Large intestine (tissue), 3 donors: ENCODE results near the gene PIK3C3. TPM values are rescaled to one million over a fixed set of nuclear protein-coding genes. Genes with fewer than 3 reads are reported as not detected.
A peak's percentile ranks its signal among the peaks of the same experiment; 100 is the strongest.
"Not testable (repeated sequence)": the region's sequence is repeated elsewhere in the genome, so short reads cannot be mapped to it uniquely, and the experiment has no call there.

Source experiments
- DNase-seq, 2 donors: peaks; one replicate each; pipeline versions ENCODE4 v3.0.0 to v3.0.0-alpha.2; 2013
- H3K27ac ChIP-seq: one replicate; pipeline ENCODE4 v1.5.1; 2013; ENCODE audit warnings: low read length
- H3K27me3 ChIP-seq: 2 replicates; pipeline ENCODE4 v1.6.1; 2013; ENCODE audit warnings: low read length; ENCODE audit not compliant: control insufficient read depth, insufficient read depth
- H3K36me3 ChIP-seq: 2 replicates; pipeline ENCODE4 v1.6.1; 2013; ENCODE audit warnings: low read length; ENCODE audit not compliant: control insufficient read depth, insufficient read depth
- H3K4me1 ChIP-seq: one replicate; pipeline ENCODE4 v1.6.1; 2013; ENCODE audit warnings: low read length; ENCODE audit not compliant: control insufficient read depth, insufficient read depth
- H3K4me3 ChIP-seq: one replicate; pipeline ENCODE4 v1.5.1; 2013; ENCODE audit warnings: low read length
- H3K9me3 ChIP-seq: one replicate; pipeline ENCODE4 v1.6.1; 2013; ENCODE audit warnings: mild to moderate bottlenecking, low read depth, low read length, moderate library complexity; ENCODE audit not compliant: control insufficient read depth
- WGBS: methylation state at CpG from one replicate; pipeline ENCODE4 v1.1.5; 2013; ENCODE audit warnings: low lambda C conversion rate; ENCODE audit not compliant: insufficient coverage; 5-methylcytosine and 5-hydroxymethylcytosine counted together
- polyA plus RNA-seq: library from polyadenylated mRNA; unstranded; fragments of 120-200 nt; gene quantifications from one replicate; pipeline ENCODE4 v1.2.1, GENCODE V29; 2013

Gene PIK3C3
- polyA plus RNA-seq, 1 donor: 38.2 TPM

- not testable (repeated sequence) for H3K9me3 ChIP-seq, H3K36me3 ChIP-seq, H3K27ac ChIP-seq, H3K4me3 ChIP-seq, H3K27me3 ChIP-seq, H3K4me1 ChIP-seq, DNase-seq
- 79% methylated on average over 3 of the region's 5 CpGs for WGBS
Observed at GRCh38 chr18:42112147-42112546, 157.1 kb downstream of the PIK3C3 start.

GRCh38 chr18:42112657-42113420 is 157.8 kb downstream of the PIK3C3 start:
- Histone ChIP-seq H3K27me3 (no peaks in the 10 kb centered on the region), H3K4me1 (no peaks in the 10 kb centered on the region), H3K9me3 (no peaks in the 10 kb centered on the region), H3K27ac (peak overlapping the region; percentile 66), H3K36me3 (no peaks in the 10 kb centered on the region), H3K4me3 (no peak overlapping the region)
- no peak for DNase-seq
- WGBS: 73% methylated on average over 2 of the region's 10 CpGs

GRCh38 chr18:42113529-42114191 is 158.6 kb downstream of the PIK3C3 start:
- Histone ChIP-seq H3K36me3 (no peaks in the 10 kb centered on the region), H3K27me3 (no peaks in the 10 kb centered on the region), H3K9me3 (no peaks in the 10 kb centered on the region), H3K4me3 (no peak overlapping the region), H3K4me1 (no peaks in the 10 kb centered on the region), H3K27ac (peak overlapping the region; percentile 66)
- DNase-seq: peak; percentile 58 to 80
- WGBS: 100% methylated on average over 1 of the region's 5 CpGs

DNA sequence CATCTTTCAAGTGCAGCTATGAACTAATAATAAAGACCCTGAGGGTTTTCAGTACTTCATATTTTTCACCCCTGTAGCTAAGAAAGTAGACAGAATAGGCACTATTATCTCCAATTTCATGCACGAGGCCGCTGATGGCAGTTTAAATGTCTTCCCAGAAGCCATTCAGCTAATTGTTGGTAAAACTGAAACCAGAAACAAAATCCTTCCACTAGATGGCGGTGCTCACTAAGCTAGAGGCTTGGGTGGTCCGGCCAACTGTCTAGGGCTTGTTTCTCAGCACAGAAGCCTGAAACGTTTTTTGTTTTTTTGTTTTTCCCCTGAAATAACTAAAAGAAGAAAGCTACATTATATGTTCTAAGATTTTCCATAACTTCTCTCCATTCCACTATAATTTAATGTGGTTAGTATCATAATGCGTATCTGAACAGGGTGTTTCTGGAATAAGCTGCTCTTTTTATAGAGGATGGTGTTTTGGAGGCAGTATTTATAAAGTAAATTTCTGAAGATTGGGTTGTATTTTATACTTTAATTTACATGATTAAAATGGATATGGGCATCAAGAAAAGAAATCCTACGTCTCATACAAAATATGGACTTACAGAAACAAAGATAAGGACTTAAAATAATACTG is 159.4 kb downstream of the PIK3C3 start:
- WGBS: 20% methylated on average over 4 of the region's 7 CpGs
- Histone ChIP-seq H3K9me3 (no peaks in the 10 kb centered on the region), H3K4me3 (no peak overlapping the region), H3K27ac (peak overlapping the region; percentile 66), H3K4me1 (no peaks in the 10 kb centered on the region), H3K36me3 (no peaks in the 10 kb centered on the region), H3K27me3 (no peaks in the 10 kb centered on the region)
- peak; percentile 60 to 76 for DNase-seq

DNA sequence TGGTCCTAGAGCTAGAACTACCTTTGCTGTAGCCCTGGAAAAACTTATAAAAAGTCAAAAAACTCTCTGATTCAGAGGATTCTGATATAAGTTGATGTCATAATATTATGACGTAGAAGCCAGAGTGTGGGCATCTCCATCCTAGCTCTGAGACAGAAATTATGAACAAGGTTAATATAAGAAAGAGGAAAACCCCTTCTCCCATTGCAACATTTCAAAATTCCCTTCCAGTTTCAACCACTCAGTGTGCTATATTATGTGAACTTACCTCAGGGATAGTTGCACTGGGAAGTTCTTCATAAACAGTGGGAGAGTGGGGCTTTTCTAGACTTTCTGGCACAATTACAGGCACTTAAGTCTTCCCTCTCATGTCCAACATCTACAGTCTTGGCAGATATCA is 171.6 kb downstream of the PIK3C3 start:
- no peak overlapping the region for H3K4me3 ChIP-seq
- no peaks in the 10 kb centered on the region for H3K4me1 ChIP-seq
- no peak for DNase-seq
- WGBS: 100% methylated on average over 1 of the region's 1 CpG
- no peaks in the 10 kb centered on the region for H3K36me3 ChIP-seq
- H3K27me3 ChIP-seq: no peaks in the 10 kb centered on the region
- H3K27ac ChIP-seq: no peak overlapping the region
- no peaks in the 10 kb centered on the region for H3K9me3 ChIP-seq

GRCh38 chr18:42131066-42131929 is 176.3 kb downstream of the PIK3C3 start:
- Histone ChIP-seq H3K27ac (no peak overlapping the region), H3K9me3 (no peaks in the 10 kb centered on the region), H3K4me1 (no peaks in the 10 kb centered on the region), H3K36me3 (no peaks in the 10 kb centered on the region), H3K4me3 (no peak overlapping the region), H3K27me3 (no peaks in the 10 kb centered on the region)
- no CpG with 5 or more reads among the region's 12 CpGs for WGBS
- DNase-seq: peak in 1 of 2 donors; percentile 21

GRCh38 chr18:42131930-42132244 is 176.9 kb downstream of the PIK3C3 start:
- Histone ChIP-seq H3K27me3 (no peaks in the 10 kb centered on the region), H3K36me3 (no peaks in the 10 kb centered on the region), H3K4me1 (no peaks in the 10 kb centered on the region), H3K27ac (no peak overlapping the region), H3K4me3 (no peak overlapping the region), H3K9me3 (no peaks in the 10 kb centered on the region)
- no peak for DNase-seq
- WGBS: no CpG with 5 or more reads among the region's 2 CpGs
